NB4 (cell line): Measurements from ENCODE around the gene CCDC120.
A peak's percentile ranks its signal among the peaks of the same experiment; 100 is the strongest.

Source experiments
- DNase-seq: peaks from one replicate; pipeline ENCODE4 v3.0.0; 2010; ENCODE audit warnings: low read depth
- H3K4me3 ChIP-seq: one replicate; pipeline ENCODE4 v1.5.1; 2011; ENCODE audit warnings: mild to moderate bottlenecking, low read depth, low read length, moderate library complexity
- MYC ChIP-seq: IDR thresholded peaks from 2 replicates; pipeline ENCODE4 v1.6.1; 2011; ENCODE audit warnings: low read depth, low read length
- POLR2A ChIP-seq: IDR thresholded peaks from 2 replicates; pipeline ENCODE4 v1.6.1; 2011; ENCODE audit warnings: mild to moderate bottlenecking; ENCODE audit not compliant: insufficient read length; ENCODE audit errors: extremely low read depth
- TF ChIP-seq, protein P1 (sequence below): IDR thresholded peaks from one replicate; pipeline ENCODE4 v1.5.1; 2012; ENCODE audit warnings: low read depth, low read length
- TF ChIP-seq, protein P2 (sequence below): IDR thresholded peaks from 2 replicates; pipeline ENCODE4 v1.6.1; 2011; ENCODE audit warnings: low read depth, low read length

CCDC120 gene

DNA sequence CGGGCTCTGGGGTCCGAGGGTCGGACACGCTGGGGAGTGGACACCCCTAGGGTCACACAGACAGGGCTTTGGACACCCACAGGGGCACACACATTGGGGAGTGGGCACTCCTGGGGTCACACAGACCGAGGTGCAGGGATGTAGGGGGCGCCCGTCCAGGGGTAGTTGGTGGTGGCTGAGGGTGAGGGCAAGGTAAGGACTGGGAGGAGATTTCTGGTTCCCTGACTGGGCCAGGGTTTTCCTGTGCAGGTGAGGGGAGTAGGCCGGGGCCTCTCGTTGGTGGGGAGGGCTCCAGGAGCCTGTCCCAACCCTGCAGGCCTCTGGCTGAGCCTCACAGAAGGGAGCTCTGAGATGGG is 42.8 kb downstream of the CCDC120 start:
- H3K4me3 ChIP-seq = peak overlapping the region; percentile 91
- no peak for DNase-seq
- TF ChIP-seq MYC (no peak), POLR2A (no peak)
- TF ChIP-seq, protein P1, sequence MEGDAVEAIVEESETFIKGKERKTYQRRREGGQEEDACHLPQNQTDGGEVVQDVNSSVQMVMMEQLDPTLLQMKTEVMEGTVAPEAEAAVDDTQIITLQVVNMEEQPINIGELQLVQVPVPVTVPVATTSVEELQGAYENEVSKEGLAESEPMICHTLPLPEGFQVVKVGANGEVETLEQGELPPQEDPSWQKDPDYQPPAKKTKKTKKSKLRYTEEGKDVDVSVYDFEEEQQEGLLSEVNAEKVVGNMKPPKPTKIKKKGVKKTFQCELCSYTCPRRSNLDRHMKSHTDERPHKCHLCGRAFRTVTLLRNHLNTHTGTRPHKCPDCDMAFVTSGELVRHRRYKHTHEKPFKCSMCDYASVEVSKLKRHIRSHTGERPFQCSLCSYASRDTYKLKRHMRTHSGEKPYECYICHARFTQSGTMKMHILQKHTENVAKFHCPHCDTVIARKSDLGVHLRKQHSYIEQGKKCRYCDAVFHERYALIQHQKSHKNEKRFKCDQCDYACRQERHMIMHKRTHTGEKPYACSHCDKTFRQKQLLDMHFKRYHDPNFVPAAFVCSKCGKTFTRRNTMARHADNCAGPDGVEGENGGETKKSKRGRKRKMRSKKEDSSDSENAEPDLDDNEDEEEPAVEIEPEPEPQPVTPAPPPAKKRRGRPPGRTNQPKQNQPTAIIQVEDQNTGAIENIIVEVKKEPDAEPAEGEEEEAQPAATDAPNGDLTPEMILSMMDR = no peak
- TF ChIP-seq, protein P2, sequence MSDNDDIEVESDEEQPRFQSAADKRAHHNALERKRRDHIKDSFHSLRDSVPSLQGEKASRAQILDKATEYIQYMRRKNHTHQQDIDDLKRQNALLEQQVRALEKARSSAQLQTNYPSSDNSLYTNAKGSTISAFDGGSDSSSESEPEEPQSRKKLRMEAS = no peak

DNA sequence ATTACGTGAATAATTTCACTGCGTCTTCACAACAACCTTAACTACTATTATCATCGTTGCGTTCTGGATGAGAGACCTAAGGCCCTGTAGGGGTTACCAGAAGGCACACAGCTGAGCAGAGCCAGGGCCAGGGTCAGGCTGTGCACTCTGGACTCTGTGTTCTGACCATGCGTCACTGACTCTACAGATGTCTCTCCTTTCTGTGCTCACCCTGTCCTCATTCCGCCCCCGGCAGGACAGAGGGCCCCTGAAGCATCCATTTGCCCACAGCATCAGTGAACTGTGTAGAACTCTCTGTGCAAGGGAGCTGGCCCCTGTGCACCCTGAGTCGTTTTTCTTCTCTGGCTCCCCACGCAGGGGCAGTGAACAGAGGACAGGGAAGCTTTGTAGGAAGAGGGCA is 43.4 kb downstream of the CCDC120 start:
- TF ChIP-seq, protein P1 = no peak
- no peak for TF ChIP-seq MYC
- DNase-seq = no peak
- H3K4me3 ChIP-seq = no peak overlapping the region

DNA sequence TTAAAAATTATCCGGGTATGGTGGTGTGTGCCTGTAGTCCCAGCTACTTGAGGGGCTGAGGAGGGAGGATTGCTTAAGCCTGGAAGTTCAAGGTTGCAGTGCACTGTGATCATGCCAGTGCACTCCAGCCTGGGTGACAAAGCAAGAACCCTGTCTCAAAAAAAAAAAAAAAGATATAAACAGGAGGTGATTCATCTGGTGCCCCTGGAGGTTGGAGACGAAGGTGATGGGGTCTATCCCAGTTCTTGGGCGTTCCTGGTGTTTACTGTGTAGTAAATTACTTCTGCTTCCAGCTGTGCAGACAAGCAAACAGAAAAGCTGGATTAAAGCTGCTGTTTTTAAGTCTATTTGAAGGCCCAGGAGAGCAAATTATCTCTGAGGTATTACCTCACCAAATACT is 44.8 kb downstream of the CCDC120 start:
- TF ChIP-seq, protein P2 = no peak
- no peak for TF ChIP-seq MYC
- DNase-seq = no peak
- H3K4me3 ChIP-seq = no peak overlapping the region

DNA sequence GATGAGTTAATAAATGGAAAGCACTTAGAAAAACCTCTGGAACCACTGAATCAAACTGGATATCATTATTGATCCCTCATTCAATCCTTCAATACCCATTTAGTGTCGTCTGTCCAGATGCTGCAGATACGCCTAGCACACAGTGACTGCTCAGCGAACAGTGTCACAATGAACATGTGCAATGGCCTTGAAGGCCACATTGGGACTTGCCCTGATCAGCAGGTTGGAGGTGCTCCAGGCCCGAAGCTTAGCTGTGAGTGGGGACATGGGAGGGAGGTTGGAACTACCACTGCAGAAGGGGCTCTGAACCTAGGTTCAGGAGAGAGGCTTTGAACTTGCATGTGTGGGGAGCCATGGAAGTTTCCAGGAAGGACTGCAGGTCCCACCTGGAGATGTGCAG is 47.5 kb downstream of the CCDC120 start:
- TF ChIP-seq, protein P1 = no peak
- TF ChIP-seq, protein P2 = no peak
- TF ChIP-seq MYC (no peak), POLR2A (no peak)
- no peak for DNase-seq
- no peak overlapping the region for H3K4me3 ChIP-seq

DNA sequence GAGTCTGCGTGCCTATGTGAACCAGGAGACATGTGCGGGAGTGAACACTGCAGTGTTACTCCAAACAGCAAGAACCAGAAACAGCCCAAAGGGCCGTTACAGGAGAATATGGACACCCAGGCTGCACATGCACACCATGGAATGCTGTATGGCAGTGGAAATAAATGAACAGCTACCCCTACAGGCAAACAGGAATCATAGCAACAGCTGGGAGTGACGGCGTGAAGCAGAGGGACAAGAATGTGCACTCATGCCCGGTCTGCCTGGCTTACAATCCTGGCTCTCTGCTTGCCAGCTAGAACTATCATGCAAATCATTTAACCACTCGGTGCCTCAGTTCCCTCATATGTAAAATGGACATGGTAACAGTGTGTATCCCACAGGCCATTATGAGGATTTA is 48.1 kb downstream of the CCDC120 start:
- TF ChIP-seq, protein P2 = no peak
- TF ChIP-seq POLR2A (no peak), MYC (no peak)
- TF ChIP-seq, protein P1 = no peak
- no peak overlapping the region for H3K4me3 ChIP-seq
- DNase-seq = peak; percentile 52

DNA sequence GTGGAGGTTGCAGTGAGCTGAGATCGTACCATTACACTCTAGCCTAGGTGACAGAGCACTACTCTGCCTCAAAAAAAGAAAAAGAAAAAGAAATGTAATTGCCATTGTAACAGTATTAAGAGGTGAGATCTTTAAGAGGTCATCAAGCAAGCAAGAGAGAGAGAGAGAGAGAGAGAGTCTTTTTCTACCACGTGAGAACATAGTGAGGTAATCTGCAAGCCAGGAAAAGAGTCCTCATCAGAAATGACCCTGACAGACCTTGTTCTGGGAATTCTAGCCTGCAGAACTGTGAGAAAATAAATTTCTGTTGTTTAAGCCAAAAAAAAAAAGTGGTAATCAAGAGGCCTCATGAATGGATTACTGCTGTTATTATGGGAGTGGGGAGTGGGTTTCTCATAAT is 49.8 kb downstream of the CCDC120 start:
- no peak for DNase-seq
- no peak overlapping the region for H3K4me3 ChIP-seq
- TF ChIP-seq MYC = no peak
- TF ChIP-seq, protein P2 = no peak
- TF ChIP-seq, protein P1 = no peak
- TF ChIP-seq POLR2A = no peak
